PFSK-1 (cell line): ENCODE measurements around the gene PRXL2C.

ENCODE experiments used
- FOXP2 ChIP-seq: optimal IDR thresholded peaks from 2 replicates; pipeline ENCODE3; 2011; ENCODE audit warnings: borderline replicate concordance, control low read depth, inconsistent platforms; ENCODE audit not compliant: insufficient read depth; ENCODE audit errors: extremely low read length, extremely low read depth
- POLR2AphosphoS5 ChIP-seq: IDR thresholded peaks from 2 replicates; pipeline ENCODE4 v1.6.1; 2012; ENCODE audit warnings: low read depth, mild to moderate bottlenecking, control low read depth, low read length, moderate library complexity
- REST ChIP-seq, 2 experiments: IDR thresholded peaks; 2 replicates each; pipeline versions ENCODE4 v1.6.1 to v1.8.0; 2011 to 2012; ENCODE audit warnings: low read depth in 2 of 2, low read length in 2 of 2, control low read depth in 1 of 2, inconsistent platforms in 1 of 2, mild to moderate bottlenecking in 1 of 2, moderate library complexity in 1 of 2; ENCODE audit not compliant: insufficient read depth in 1 of 2
- SIN3A ChIP-seq: IDR thresholded peaks from 2 replicates; pipeline ENCODE4 v1.6.1; 2012; ENCODE audit warnings: mild to moderate bottlenecking, low read length, moderate library complexity, borderline replicate concordance; ENCODE audit not compliant: insufficient read depth
- TAF1 ChIP-seq: IDR thresholded peaks from 2 replicates; pipeline ENCODE4 v1.6.1; 2012; ENCODE audit warnings: low read length, control low read depth, borderline replicate concordance; ENCODE audit not compliant: insufficient read depth

Gene PRXL2C

GRCh38 chr9:96621618-96622017, 33.5 kb downstream of the PRXL2C start:
- TF ChIP-seq REST (IDR thresholded peaks at IDR 0.05; ENCODE audit: insufficient read depth in 1 of 2, low read depth in 2 of 2, low read length in 2 of 2) (no peak), FOXP2 (no peak), SIN3A (no peak), POLR2AphosphoS5 (no peak), TAF1 (no peak)

GRCh38 chr9:96620832-96621269, 34.3 kb downstream of the PRXL2C start:
- TF ChIP-seq SIN3A, result no peak
- no peak for TF ChIP-seq TAF1
- TF ChIP-seq REST (IDR thresholded peaks at IDR 0.05; ENCODE audit: insufficient read depth in 1 of 2, low read depth in 2 of 2, low read length in 2 of 2), result no peak
- TF ChIP-seq POLR2AphosphoS5, result no peak
- TF ChIP-seq FOXP2, result no peak

GRCh38 chr9:96620181-96620514, 35.0 kb downstream of the PRXL2C start:
- TF ChIP-seq SIN3A, result no peak
- no peak for TF ChIP-seq TAF1
- TF ChIP-seq REST (IDR thresholded peaks at IDR 0.05; ENCODE audit: insufficient read depth in 1 of 2, low read depth in 2 of 2, low read length in 2 of 2), result no peak
- no peak for TF ChIP-seq FOXP2
- no peak for TF ChIP-seq POLR2AphosphoS5

GRCh38 chr9:96619491-96620180, 35.5 kb downstream of the PRXL2C start, which contains the start of gene CDC14B:
Gene CDC14B, minus strand, starts transcription at chr9:96619843. Its CDS starts 465 bp downstream, at chr9:96619378.
- TF ChIP-seq TAF1 (0 out of 2 replicates have a peak, but pooled peaks have one; percentile 9), POLR2AphosphoS5 (peak; percentile 33; the same call in 1 of the 2 replicates), SIN3A (no peak)

GRCh38 chr9:96619124-96619465, 36.0 kb downstream of the PRXL2C start:
- TF ChIP-seq REST (IDR thresholded peaks at IDR 0.05; ENCODE audit: insufficient read depth in 1 of 2, low read depth in 2 of 2, low read length in 2 of 2), result no peak
- no peak for TF ChIP-seq POLR2AphosphoS5
- no peak for TF ChIP-seq TAF1
- TF ChIP-seq FOXP2, result no peak
- TF ChIP-seq SIN3A, result no peak
